Pancreas (tissue), 10 donors: ENCODE results near the gene CAMK1D. TPM values are rescaled to one million over a fixed set of nuclear protein-coding genes. Genes with fewer than 3 reads are reported as not detected.
A peak's percentile ranks its signal among the peaks of the same experiment; 100 is the strongest.

Experiments used
- ATAC-seq, 4 donors: fragments of 200-7000 bp; cut with Tn5 transposase; one replicate each; pipeline versions ENCODE4 v1.8.0 to v1.9.1; 2020; ENCODE audit warnings: mild to moderate bottlenecking in 4 of 4, moderate library complexity in 4 of 4
- DNase-seq, 6 donors: peaks; one replicate each; pipeline ENCODE4 v3.0.0-alpha.2; 2020
- FAIRE-seq: peaks from 2 replicates; lab custom pipeline; 2012; peaks lifted over from hg19 to GRCh38; lab: Jason Lieb, UNC
- H3K27ac ChIP-seq, 4 donors: fragments of 200-600 bp; sonication (generic); 1 replicate in 3 of 4; 2 replicates in 1 of 4; pipeline versions ENCODE4 v1.5.0 to v1.8.0; 2020
- H3K27me3 ChIP-seq, 4 donors: fragments of 200-600 bp; one replicate each; pipeline ENCODE4 v1.8.0; 2021
- H3K36me3 ChIP-seq, 3 donors: fragments of 200-600 bp; sonication (generic) in 1 of 3; one replicate each; pipeline versions ENCODE4 v1.5.0 to v1.8.0; 2020 to 2021
- H3K4me1 ChIP-seq, 3 donors: fragments of 200-600 bp; one replicate each; pipeline ENCODE4 v1.8.0; 2021
- H3K4me3 ChIP-seq, 4 donors: fragments of 200-600 bp; sonication (generic) in 2 of 4; one replicate each; pipeline versions ENCODE4 v1.5.0 to v1.8.0; 2020 to 2021
- H3K9me3 ChIP-seq, 4 donors: fragments of 200-600 bp; one replicate each; pipeline ENCODE4 v1.8.0; 2021
- CTCF ChIP-seq, 4 donors: fragments of 200-600 bp; sonication (generic) in 3 of 4; IDR thresholded peaks; one replicate each; pipeline versions ENCODE4 v1.5.0 to v1.8.0; 2021; ENCODE audit warnings: antibody characterized with exemption in 4 of 4
- WGBS, 2 donors: extraction: QIAGEN DNeasy Blood & Tissue Kit; methylation state at CpG; one replicate each; pipeline ENCODE4 v1.1.7; 2013; 5-methylcytosine and 5-hydroxymethylcytosine counted together
- intact Hi-C, 3 donors: fragments of 100-400 bp; cut with DNase I; formaldehyde crosslinking; loops; one replicate each; pipeline versions ENCODE4 v1.11.1 to v1.14.2; 2022
- polyA plus RNA-seq, 2 donors: library from polyadenylated mRNA; stranded (reverse); fragments of 200-250 nt; gene quantifications; one replicate each; pipeline ENCODE4 v1.2.3, GENCODE V29; 2013
- total RNA-seq, 6 donors: library from RNA; stranded (reverse); fragmentation: NEBNext Ultra II Directional in 4 of 6; extraction: Animal tissue kit (Norgen Biotek cat#: 25700) in 4 of 6; gene quantifications; one replicate each; pipeline versions ENCODE4 v1.2.1 to v1.2.4, GENCODE V29; 2021 to 2023
- donor health status: healthy with polysubstance abuse.
- donor health status: DM: no; HTN: no; CAD: no; lungs with moderate emphysema.
- donor health status: DM: no; HTN: no; CAD: no.
- donor health status: control.
- donor health status: control.
- donor health status: Bipolar disorder and iron deficiency.
- donor health status: DM: yes; HTN: yes; CAD: no.
- donor health status: DM: no; HTN: no; CAD: no.
- donor health status: DM: no; HTN: no; CAD: no.
- donor health status: DM: yes; HTN: yes; CAD: no.

CAMK1D gene
- total and polyA plus RNA-seq, 8 donors, result 2.9 to 30.1 (median 22.7) TPM

DNA sequence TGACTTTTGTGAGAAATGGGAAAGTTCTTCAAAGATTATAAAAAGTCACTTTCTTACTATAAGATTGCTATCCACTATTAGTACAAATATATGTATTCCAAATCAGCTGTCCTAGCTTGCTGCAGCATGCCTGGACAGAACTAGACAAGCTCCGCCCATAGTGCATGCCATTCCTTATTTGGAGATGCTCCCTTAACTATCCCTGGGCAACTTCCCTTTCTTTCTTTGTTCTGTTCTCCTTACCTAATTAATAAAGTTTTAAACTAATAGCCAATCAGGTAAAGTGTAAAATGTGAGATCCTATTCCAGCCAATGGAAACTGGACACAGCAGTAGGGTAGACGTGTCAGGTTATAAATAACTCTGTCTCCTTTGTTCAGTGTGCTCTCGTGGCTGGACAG lies 281.9 kb downstream of the CAMK1D start:
- no peaks in the 10 kb centered on the region for H3K9me3 ChIP-seq
- no peak for ATAC-seq
- 56 to 63% methylated on average over 3 of the region's 3 CpGs for WGBS, 2 donors
- no peak for TF ChIP-seq CTCF (IDR thresholded peaks at IDR 0.05)
- no peak for FAIRE-seq
- intact Hi-C loops, result no loop called here
- peaks cover 18 to 25% (median 19%) of the 10 kb centered on the region in 3 donors for H3K4me1 ChIP-seq
- no peak overlapping the region for H3K4me3 ChIP-seq
- DNase-seq, result no peak
- no peaks in the 10 kb centered on the region for H3K36me3 ChIP-seq
- H3K27ac ChIP-seq, result no peak overlapping the region
- no peaks in the 10 kb centered on the region for H3K27me3 ChIP-seq

DNA sequence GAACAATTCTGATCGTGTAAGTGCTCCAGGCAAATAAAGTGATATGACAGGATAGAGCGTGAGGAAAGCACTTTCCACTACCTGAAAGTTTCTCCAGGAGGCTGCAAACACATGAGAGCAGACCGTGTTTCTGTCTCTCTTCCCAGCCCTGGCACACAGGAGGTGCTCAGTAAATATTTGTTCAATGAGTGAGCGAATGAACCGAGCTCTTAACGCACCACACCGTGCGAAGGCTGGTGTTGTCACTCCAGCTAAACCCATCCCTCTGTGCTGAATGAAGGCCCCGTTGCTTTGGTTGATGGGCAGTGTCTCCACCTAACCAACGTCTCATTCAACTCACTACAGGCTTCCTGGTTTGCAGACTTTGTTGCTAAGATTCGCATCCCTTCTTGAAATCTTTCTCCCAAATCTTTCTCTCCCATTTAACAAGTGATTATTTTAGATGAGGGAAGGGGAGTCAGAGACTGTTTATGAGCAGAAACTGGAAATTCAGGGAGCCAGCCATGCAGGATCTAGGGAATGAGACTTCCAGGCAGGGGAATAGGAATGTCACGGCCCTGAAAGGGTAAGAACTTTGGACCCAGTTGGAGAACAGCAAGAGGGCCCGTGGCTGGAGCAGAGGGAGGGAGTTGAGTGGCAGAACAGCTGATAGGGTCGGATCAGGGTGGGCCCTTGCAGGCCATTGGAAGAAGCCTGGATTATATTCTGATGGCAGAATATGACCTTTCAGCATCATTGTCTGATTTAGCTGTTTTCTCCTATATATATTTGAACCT lies 282.6 kb downstream of the CAMK1D start:
- Histone ChIP-seq H3K4me3 (no peak overlapping the region), H3K9me3 (no peaks in the 10 kb centered on the region), H3K4me1 (peaks cover 14 to 23% (median 15%) of the 10 kb centered on the region in 3 donors), H3K36me3 (no peaks in the 10 kb centered on the region), H3K27ac (peak overlapping the region in 1 of 4 donors; percentile 17), H3K27me3 (no peaks in the 10 kb centered on the region)
- no peak for FAIRE-seq
- DNase-seq, result peak in 3 of 6 donors; percentile 38 to 52 (median 44)
- WGBS, 2 donors, result 49 to 55% methylated on average over 14 of the region's 14 CpGs
- ATAC-seq, result peak; percentile 83 to 91 (median 87)
- TF ChIP-seq CTCF (IDR thresholded peaks at IDR 0.05), result no peak
- intact Hi-C loops, result no loop called here

- intact Hi-C loops, result no loop called here
- H3K4me3 ChIP-seq, result no peak overlapping the region
- no peaks in the 10 kb centered on the region for H3K9me3 ChIP-seq
- DNase-seq, result no peak
- no peaks in the 10 kb centered on the region for H3K36me3 ChIP-seq
- WGBS, 2 donors, result 86% methylated on average over 11 of the region's 11 CpGs
- H3K27ac ChIP-seq, result no peak overlapping the region
- TF ChIP-seq CTCF (IDR thresholded peaks at IDR 0.05), result no peak
- H3K27me3 ChIP-seq, result no peaks in the 10 kb centered on the region
- no peak for FAIRE-seq
- no peak for ATAC-seq
- H3K4me1 ChIP-seq, result peaks cover 4 to 17% (median 8%) of the 10 kb centered on the region in 3 donors
These were observed 284.7 kb downstream of the CAMK1D start for GRCh38 chr10:12633776-12634620.

DNA sequence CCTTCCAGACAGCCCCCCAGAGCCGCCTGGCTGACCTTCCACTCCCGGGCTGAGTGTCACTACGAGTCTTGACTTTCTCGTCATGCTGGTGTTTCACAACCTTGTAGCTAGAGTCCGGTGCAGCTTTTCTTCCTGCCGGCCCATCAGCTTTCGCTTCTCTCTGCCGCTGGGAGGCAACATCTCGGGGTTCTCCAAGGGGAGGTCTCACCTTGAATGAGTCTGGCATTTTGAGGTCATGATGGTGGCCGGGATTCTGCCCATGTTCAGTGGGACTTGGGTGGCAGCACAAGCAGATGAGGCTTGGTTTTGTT lies 285.2 kb downstream of the CAMK1D start:
- ATAC-seq, result no peak
- FAIRE-seq, result no peak

More for the DNA sequence above, 285.2 kb downstream of the CAMK1D start:
- no peak for DNase-seq
- no peaks in the 10 kb centered on the region for H3K27me3 ChIP-seq
- intact Hi-C loops, result no loop called here
- H3K4me3 ChIP-seq, result no peak overlapping the region
- H3K4me1 ChIP-seq, result peaks cover 0 to 14% (median 8%) of the 10 kb centered on the region in 3 donors
- 87 to 92% methylated on average over 10 of the region's 10 CpGs for WGBS, 2 donors
- no peaks in the 10 kb centered on the region for H3K9me3 ChIP-seq
- no peak overlapping the region for H3K27ac ChIP-seq
- H3K36me3 ChIP-seq, result no peaks in the 10 kb centered on the region
- no peak for TF ChIP-seq CTCF (IDR thresholded peaks at IDR 0.05)
